ENCODE measurements around the gene ZNF428. TPM values are rescaled to one million over a fixed set of nuclear protein-coding genes. Genes with fewer than 3 reads are reported as not detected.

ZNF428 gene
- total RNA-seq, 3 donors from 2014 or later (not counting 1 experiment from before 2014, with no cell fraction given): 36.3 to 50.5 (median 37.6) TPM

DNA sequence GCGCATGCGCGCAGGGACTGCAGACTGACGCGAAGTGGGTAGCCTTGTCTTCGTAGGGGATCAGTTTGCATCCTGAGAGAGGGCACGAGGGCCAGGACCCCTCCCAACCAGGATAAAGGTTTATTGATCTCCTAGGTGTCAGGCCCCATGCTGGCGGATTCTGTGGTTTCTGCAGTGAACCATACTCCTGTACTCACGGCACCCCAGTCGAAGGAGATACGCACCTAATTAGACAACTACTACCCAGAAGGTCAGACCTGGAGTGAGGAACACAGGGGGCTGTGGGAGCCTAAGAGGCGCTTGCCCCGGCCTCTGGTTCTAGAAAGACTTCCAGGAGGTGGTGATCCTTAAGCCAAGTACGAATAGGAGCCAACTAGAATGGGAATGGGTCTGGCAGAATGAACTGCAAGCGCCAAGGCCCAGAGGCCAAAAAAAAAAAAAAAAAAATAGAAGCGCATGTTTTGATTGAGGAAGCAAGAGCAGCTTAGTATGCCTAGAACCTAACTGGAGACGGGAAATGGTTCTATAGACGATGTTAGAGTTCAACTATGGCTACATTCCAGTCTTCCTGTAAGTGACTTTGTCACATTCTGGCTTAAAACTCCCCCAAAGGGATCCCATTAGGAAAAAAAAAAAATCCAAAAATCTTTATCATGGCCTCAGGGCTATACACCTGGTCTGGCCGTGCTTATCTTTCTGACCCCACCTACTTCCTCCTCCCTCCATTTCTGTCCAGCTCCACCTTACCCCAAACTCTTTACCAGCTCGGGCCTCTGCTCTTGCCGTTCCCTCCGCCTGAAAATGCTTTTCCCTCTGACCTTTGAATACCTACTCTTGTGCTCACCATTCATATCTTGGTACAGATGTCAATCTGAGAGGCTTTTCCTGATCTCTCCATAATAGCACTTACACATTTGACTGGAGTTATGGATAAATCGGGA, 902 bp upstream of the ZNF428 start:
- no peaks in the 10 kb centered on the region for H3K27me3 ChIP-seq (ENCODE audit: control insufficient read depth, insufficient read depth, low read length)
- intact Hi-C loops (cut with micrococcal nuclease): no loop called here
- no peak for ATAC-seq

GRCh38 chr19:43618921-43619261, 538 bp downstream of the ZNF428 start:
- Histone ChIP-seq H3K27ac (ENCODE audit: low read length) (peak overlapping the region; percentile 96), H3K9me3 (ENCODE audit: control insufficient read depth, insufficient read depth, low read length) (no peaks in the 10 kb centered on the region), H3K4me3 (ENCODE audit: low read length) (peak overlapping the region; percentile 100), H3K27me3 (ENCODE audit: control insufficient read depth, insufficient read depth, low read length) (no peaks in the 10 kb centered on the region), H3K36me3 (ENCODE audit: control insufficient read depth, insufficient read depth, low read length) (no peaks in the 10 kb centered on the region), H3K4me1 (ENCODE audit: control insufficient read depth, insufficient read depth, low read length) (peaks cover 18% of the 10 kb centered on the region)
- peak in 1 of 2 donors; percentile 61 for DNase-seq
- Mint-ChIP-seq H3K4me1 (peaks cover 27 to 52% of the 10 kb centered on the region in 2 donors), H3K4me3 (peak overlapping the region; percentile 99), H3K9me3 (no peaks in the 10 kb centered on the region), H3K27ac (peak overlapping the region; percentile 93 to 96), H3K36me3 (no peaks in the 10 kb centered on the region), H3K27me3 (ENCODE audit: low read depth in 2 of 2) (no peaks in the 10 kb centered on the region)
- TF ChIP-seq, protein P1, sequence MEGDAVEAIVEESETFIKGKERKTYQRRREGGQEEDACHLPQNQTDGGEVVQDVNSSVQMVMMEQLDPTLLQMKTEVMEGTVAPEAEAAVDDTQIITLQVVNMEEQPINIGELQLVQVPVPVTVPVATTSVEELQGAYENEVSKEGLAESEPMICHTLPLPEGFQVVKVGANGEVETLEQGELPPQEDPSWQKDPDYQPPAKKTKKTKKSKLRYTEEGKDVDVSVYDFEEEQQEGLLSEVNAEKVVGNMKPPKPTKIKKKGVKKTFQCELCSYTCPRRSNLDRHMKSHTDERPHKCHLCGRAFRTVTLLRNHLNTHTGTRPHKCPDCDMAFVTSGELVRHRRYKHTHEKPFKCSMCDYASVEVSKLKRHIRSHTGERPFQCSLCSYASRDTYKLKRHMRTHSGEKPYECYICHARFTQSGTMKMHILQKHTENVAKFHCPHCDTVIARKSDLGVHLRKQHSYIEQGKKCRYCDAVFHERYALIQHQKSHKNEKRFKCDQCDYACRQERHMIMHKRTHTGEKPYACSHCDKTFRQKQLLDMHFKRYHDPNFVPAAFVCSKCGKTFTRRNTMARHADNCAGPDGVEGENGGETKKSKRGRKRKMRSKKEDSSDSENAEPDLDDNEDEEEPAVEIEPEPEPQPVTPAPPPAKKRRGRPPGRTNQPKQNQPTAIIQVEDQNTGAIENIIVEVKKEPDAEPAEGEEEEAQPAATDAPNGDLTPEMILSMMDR (IDR thresholded peaks at IDR 0.05): no peak
- ATAC-seq: peak; percentile 2 to 9 (median 6)
- intact Hi-C loops (cut with micrococcal nuclease): loop anchor here (1.0 kb wide), 1 partner anchor 23 kb away; the partner anchor contains the start of genes IRGQ and ZNF576
- 1% methylated on average over 14 of the region's 14 CpGs for WGBS (ENCODE audit: insufficient coverage)

More for the DNA sequence above, 902 bp upstream of the ZNF428 start:
- Mint-ChIP-seq H3K9me3 (no peaks in the 10 kb centered on the region), H3K4me1 (peaks cover 27 to 53% of the 10 kb centered on the region in 2 donors), H3K27ac (peak overlapping the region; percentile 93 to 96), H3K27me3 (ENCODE audit: low read depth in 2 of 2) (no peaks in the 10 kb centered on the region), H3K36me3 (no peaks in the 10 kb centered on the region), H3K4me3 (peak overlapping the region; percentile 99)
- H3K4me3 ChIP-seq (ENCODE audit: low read length): peak overlapping the region; percentile 100
- H3K27ac ChIP-seq (ENCODE audit: low read length): peak overlapping the region; percentile 96
- 52% methylated on average over 23 of the region's 23 CpGs for WGBS (ENCODE audit: insufficient coverage)
- no peaks in the 10 kb centered on the region for H3K36me3 ChIP-seq (ENCODE audit: control insufficient read depth, insufficient read depth, low read length)
- TF ChIP-seq, protein P1 (IDR thresholded peaks at IDR 0.05): no peak
- peaks cover 26% of the 10 kb centered on the region for H3K4me1 ChIP-seq (ENCODE audit: control insufficient read depth, insufficient read depth, low read length)
- peak; percentile 67 to 92 for DNase-seq
- no peaks in the 10 kb centered on the region for H3K9me3 ChIP-seq (ENCODE audit: control insufficient read depth, insufficient read depth, low read length)

DNA sequence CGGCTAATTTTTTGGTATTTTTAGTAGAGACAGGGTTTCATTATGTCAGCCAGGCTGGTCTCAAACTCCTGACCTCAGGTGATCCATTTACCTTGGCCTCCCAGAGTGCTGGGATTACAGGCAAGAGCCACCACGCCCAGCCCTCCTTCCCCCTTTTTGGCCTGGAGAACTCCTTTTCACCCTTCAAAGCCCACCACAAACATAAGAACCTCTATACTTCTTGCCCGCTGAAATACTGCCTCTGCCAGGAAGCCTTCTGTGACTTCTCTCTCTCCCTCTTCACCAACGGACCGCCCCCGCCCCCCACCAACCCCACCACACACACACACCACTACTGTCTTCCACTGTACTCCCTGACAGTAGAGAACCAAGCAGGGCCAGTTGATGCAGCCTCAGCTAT, 2.5 kb downstream of the ZNF428 start:
- no peaks in the 10 kb centered on the region for H3K36me3 Mint-ChIP-seq
- Histone ChIP-seq H3K36me3 (ENCODE audit: control insufficient read depth, insufficient read depth, low read length) (peaks cover 16% of the 10 kb centered on the region), H3K4me1 (ENCODE audit: control insufficient read depth, insufficient read depth, low read length) (peaks cover 18% of the 10 kb centered on the region), H3K27ac (ENCODE audit: low read length) (no peak overlapping the region), H3K9me3 (ENCODE audit: control insufficient read depth, insufficient read depth, low read length) (no peaks in the 10 kb centered on the region), H3K27me3 (ENCODE audit: control insufficient read depth, insufficient read depth, low read length) (no peaks in the 10 kb centered on the region), H3K4me3 (ENCODE audit: low read length) (no peak overlapping the region)
- peak overlapping the region; percentile 35 to 72 for H3K27ac Mint-ChIP-seq
- no peak overlapping the region for H3K4me3 Mint-ChIP-seq
- H3K27me3 Mint-ChIP-seq (ENCODE audit: low read depth in 2 of 2): no peaks in the 10 kb centered on the region
- H3K4me1 Mint-ChIP-seq: peaks cover 41 to 69% of the 10 kb centered on the region in 2 donors
- TF ChIP-seq, protein P1 (IDR thresholded peaks at IDR 0.05): no peak
- H3K9me3 Mint-ChIP-seq: no peaks in the 10 kb centered on the region
- DNase-seq (no peak), ATAC-seq (no peak)
- intact Hi-C loops (cut with micrococcal nuclease): no loop called here
- WGBS (ENCODE audit: insufficient coverage): 88% methylated on average over 6 of the region's 6 CpGs
